B cell (primary cell): ENCODE measurements around the gene PSMB8. TPM values are rescaled to one million over a fixed set of nuclear protein-coding genes. Genes with fewer than 3 reads are reported as not detected.

Experiments used
- ATAC-seq: fragments of 200-7000 bp; cut with Tn5 transposase; one replicate; pipeline ENCODE4 v1.10.0; 2021; ENCODE audit warnings: low read depth, mild to moderate bottlenecking, moderate number of reproducible peaks, moderate library complexity
- CTCF ChIA-PET: fragments of 350-600 bp; sonication (Branson Sonifier 250); formaldehyde crosslinking; loops from one replicate; lab custom pipeline; 2021; ENCODE audit warnings: antibody characterized with exemption, inconsistent platforms; lab: Charles Lee
- POLR2A ChIA-PET: fragments of 350-600 bp; sonication (Branson Sonifier 250); formaldehyde crosslinking; loops from one replicate; lab custom pipeline; 2021; ENCODE audit warnings: antibody characterized with exemption; lab: Charles Lee
- DNase-seq: peaks from one replicate; pipeline ENCODE4 v3.0.0; 2013
- H2AFZ ChIP-seq: 2 replicates; pipeline ENCODE4 v1.6.1; 2012; ENCODE audit warnings: mild to moderate bottlenecking, low read depth, low read length; ENCODE audit not compliant: insufficient read depth, poor library complexity, severe bottlenecking
- H3K27ac ChIP-seq, 2 donors: 1 replicate in 1 of 2; 2 replicates in 1 of 2; pipeline ENCODE4 v1.5.1; 2012 to 2013; ENCODE audit warnings: low read length in 2 of 2, mild to moderate bottlenecking in 2 of 2, moderate library complexity in 1 of 2
- H3K27me3 ChIP-seq, 4 experiments: fragments of 200-600 bp in 1 of 4; sonication (generic) in 1 of 4; replicated peaks in 1 of 4; 1 replicate in 2 of 4; 2 replicates in 2 of 4; pipeline versions ENCODE4 v1.6.1 to v1.7.0; 2013 to 2016; ENCODE audit warnings: low read length in 3 of 4, mild to moderate bottlenecking in 2 of 4, mixed read lengths in 1 of 4, moderate library complexity in 1 of 4; ENCODE audit not compliant: insufficient read depth in 4 of 4, control insufficient read depth in 3 of 4; ENCODE audit errors: control extremely low read depth in 1 of 4
- H3K36me3 ChIP-seq, 2 experiments: replicated peaks in 1 of 2; 1 replicate in 1 of 2; 2 replicates in 1 of 2; pipeline versions ENCODE4 v1.6.1 to v1.7.1; 2013; ENCODE audit warnings: low read length in 1 of 2; ENCODE audit not compliant: insufficient read depth in 2 of 2, control insufficient read depth in 1 of 2; ENCODE audit errors: control extremely low read depth in 1 of 2, extremely low read depth in 1 of 2
- H3K4me1 ChIP-seq, 2 donors: fragments of 200-600 bp in 1 of 2; sonication (generic) in 1 of 2; 1 replicate in 1 of 2; 2 replicates in 1 of 2; pipeline versions ENCODE4 v1.5.1 to v1.6.1; 2013 to 2017; ENCODE audit warnings: low read length in 2 of 2; ENCODE audit not compliant: control insufficient read depth in 2 of 2, insufficient read depth in 2 of 2
- H3K4me2 ChIP-seq: replicated peaks from 2 replicates; pipeline ENCODE3; 2012; ENCODE audit warnings: mild to moderate bottlenecking, low read depth, low read length; ENCODE audit not compliant: poor library complexity, severe bottlenecking
- H3K4me3 ChIP-seq, 5 experiments: fragments of 200-600 bp in 1 of 5; sonication (generic) in 1 of 5; 1 replicate in 3 of 5; 2 replicates in 2 of 5; pipeline versions ENCODE4 v1.5.1 to v1.7.0; 2011 to 2016; ENCODE audit warnings: low read length in 4 of 5, mild to moderate bottlenecking in 4 of 5, low read depth in 2 of 5, control low read depth in 1 of 5, moderate library complexity in 1 of 5; ENCODE audit not compliant: insufficient read depth in 1 of 5; ENCODE audit errors: control extremely low read depth in 1 of 5, extremely low read depth in 1 of 5
- H3K79me2 ChIP-seq: fragments of 200-600 bp; sonication (generic); one replicate; pipeline ENCODE4 v1.6.0; 2016; ENCODE audit warnings: low read length; ENCODE audit not compliant: control insufficient read depth, insufficient read depth
- H3K9ac ChIP-seq: fragments of 200-600 bp; sonication (generic); 2 replicates; pipeline ENCODE4 v1.6.1; 2017; ENCODE audit warnings: mild to moderate bottlenecking, low read length, moderate library complexity
- H3K9me3 ChIP-seq, 3 donors: one replicate each; pipeline versions ENCODE4 v1.6.1 to v1.7.1; 2013; ENCODE audit warnings: low read length in 2 of 3; ENCODE audit not compliant: control insufficient read depth in 2 of 3, insufficient read depth in 1 of 3; ENCODE audit errors: control extremely low read depth in 1 of 3
- H4K20me1 ChIP-seq: 2 replicates; pipeline ENCODE4 v1.6.0; 2012; ENCODE audit warnings: mild to moderate bottlenecking, low read length; ENCODE audit not compliant: insufficient read depth, control insufficient read depth, poor library complexity, severe bottlenecking
- H3K27ac Mint-ChIP-seq: one replicate; pipeline ENCODE4 v1.8.0; 2021; ENCODE audit warnings: mixed read lengths
- H3K27me3 Mint-ChIP-seq: one replicate; pipeline ENCODE4 v1.8.0; 2021; ENCODE audit warnings: mixed read lengths
- H3K4me1 Mint-ChIP-seq: one replicate; pipeline ENCODE4 v1.8.0; 2021; ENCODE audit warnings: mixed read lengths
- H3K4me3 Mint-ChIP-seq: one replicate; pipeline ENCODE4 v1.8.0; 2021; ENCODE audit warnings: mixed read lengths
- H3K9me3 Mint-ChIP-seq: one replicate; pipeline ENCODE4 v1.8.0; 2022; ENCODE audit warnings: mixed read lengths; ENCODE audit not compliant: insufficient read depth
- EZH2 ChIP-seq: IDR thresholded peaks from 2 replicates; pipeline ENCODE4 v1.6.1; 2012; ENCODE audit warnings: borderline replicate concordance, low read depth, mild to moderate bottlenecking, moderate library complexity, low read length; ENCODE audit not compliant: insufficient read depth, poor library complexity, severe bottlenecking
- WGBS: methylation state at CpG from one replicate; pipeline ENCODE4 v1.1.5; 2013; ENCODE audit warnings: missing lambda C conversion rate; ENCODE audit not compliant: insufficient coverage; 5-methylcytosine and 5-hydroxymethylcytosine counted together
- intact Hi-C: fragments of 100-400 bp; cut with micrococcal nuclease; formaldehyde crosslinking; loops from one replicate; pipeline ENCODE4 v1.10.0; 2022
- polyA plus RNA-seq: library from polyadenylated mRNA; depleted of rRNA; stranded (reverse); fragments of >200 nt; gene quantifications from 2 replicates; pipeline ENCODE4 v1.2.3, GENCODE V29; 2012
- total RNA-seq, 2 donors: library from RNA; stranded (reverse); fragments of 120-200 nt in 1 of 2; gene quantifications; 1 replicate in 1 of 2; 2 replicates in 1 of 2; pipeline versions ENCODE4 v1.2.3 to v1.2.4, GENCODE V29; 2013 to 2022
- TF ChIP-seq, protein P1 (sequence below): fragments of 200-600 bp; IDR thresholded peaks from one replicate; pipeline ENCODE4 v1.8.0; 2022; ENCODE audit warnings: antibody characterized with exemption, mild to moderate bottlenecking

PSMB8 gene
- total and polyA plus RNA-seq, 2 donors (not counting 1 experiment from before 2014, with no cell fraction given): 129 to 256 TPM

DNA sequence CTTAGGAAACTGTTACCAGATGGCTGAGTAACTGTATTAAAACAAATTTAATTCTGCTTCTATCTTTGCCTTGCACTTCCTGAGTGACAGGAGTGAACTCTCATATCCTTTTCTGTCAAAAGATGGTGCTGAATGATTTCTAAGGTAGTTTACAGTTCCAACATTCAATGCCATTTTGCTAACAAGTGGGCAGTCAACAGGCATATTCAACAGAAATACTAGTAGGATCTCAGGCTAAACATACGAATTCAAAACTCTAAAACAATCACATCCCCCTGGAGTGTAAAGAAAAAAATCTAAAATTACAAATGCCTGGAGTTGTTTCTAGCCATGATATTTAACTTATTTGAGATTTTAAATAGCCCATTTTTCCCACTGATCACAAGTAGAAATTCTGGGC, 16.8 kb upstream of the PSMB8 start:
- Histone ChIP-seq H4K20me1 (no peaks in the 10 kb centered on the region), H3K4me3 (no peak overlapping the region), H3K9me3 (no peaks in the 10 kb centered on the region), H3K27me3 (no peaks in the 10 kb centered on the region), H3K79me2 (peaks cover 46% of the 10 kb centered on the region), H3K36me3 (peaks cover 24 to 63% of the 10 kb centered on the region in 2 experiments), H3K4me1 (peaks cover 21 to 32% of the 10 kb centered on the region in 2 donors), H3K9ac (no peak overlapping the region), H3K4me2 (no peak overlapping the region), H3K27ac (peak overlapping the region in 1 of 2 donors; percentile 17), H2AFZ (no peak overlapping the region)
- Mint-ChIP-seq H3K9me3 (no peaks in the 10 kb centered on the region), H3K27me3 (no peaks in the 10 kb centered on the region), H3K4me3 (no peak overlapping the region), H3K27ac (peak overlapping the region; percentile 39), H3K4me1 (peaks cover 54% of the 10 kb centered on the region)
- TF ChIP-seq EZH2: no peak
- TF ChIP-seq, protein P1, sequence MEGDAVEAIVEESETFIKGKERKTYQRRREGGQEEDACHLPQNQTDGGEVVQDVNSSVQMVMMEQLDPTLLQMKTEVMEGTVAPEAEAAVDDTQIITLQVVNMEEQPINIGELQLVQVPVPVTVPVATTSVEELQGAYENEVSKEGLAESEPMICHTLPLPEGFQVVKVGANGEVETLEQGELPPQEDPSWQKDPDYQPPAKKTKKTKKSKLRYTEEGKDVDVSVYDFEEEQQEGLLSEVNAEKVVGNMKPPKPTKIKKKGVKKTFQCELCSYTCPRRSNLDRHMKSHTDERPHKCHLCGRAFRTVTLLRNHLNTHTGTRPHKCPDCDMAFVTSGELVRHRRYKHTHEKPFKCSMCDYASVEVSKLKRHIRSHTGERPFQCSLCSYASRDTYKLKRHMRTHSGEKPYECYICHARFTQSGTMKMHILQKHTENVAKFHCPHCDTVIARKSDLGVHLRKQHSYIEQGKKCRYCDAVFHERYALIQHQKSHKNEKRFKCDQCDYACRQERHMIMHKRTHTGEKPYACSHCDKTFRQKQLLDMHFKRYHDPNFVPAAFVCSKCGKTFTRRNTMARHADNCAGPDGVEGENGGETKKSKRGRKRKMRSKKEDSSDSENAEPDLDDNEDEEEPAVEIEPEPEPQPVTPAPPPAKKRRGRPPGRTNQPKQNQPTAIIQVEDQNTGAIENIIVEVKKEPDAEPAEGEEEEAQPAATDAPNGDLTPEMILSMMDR: no peak
- ATAC-seq (no peak), DNase-seq (no peak)
- ChIA-PET POLR2A (interaction anchor here (1.5 kb wide), 1 partner anchor 22 kb away, joined by 3 read pairs; the partner anchor contains the start of gene TAP2), CTCF (interaction anchor here (0.8 to 8.1 kb wide), 5 partner anchors 7 to 22 kb away, joined by 3 to 359 read pairs (median 4); partner anchors contain the start of genes PSMB8 and TAP2)
- intact Hi-C loops: no loop called here
- no CpG with 5 or more reads among the region's 1 CpG for WGBS

DNA sequence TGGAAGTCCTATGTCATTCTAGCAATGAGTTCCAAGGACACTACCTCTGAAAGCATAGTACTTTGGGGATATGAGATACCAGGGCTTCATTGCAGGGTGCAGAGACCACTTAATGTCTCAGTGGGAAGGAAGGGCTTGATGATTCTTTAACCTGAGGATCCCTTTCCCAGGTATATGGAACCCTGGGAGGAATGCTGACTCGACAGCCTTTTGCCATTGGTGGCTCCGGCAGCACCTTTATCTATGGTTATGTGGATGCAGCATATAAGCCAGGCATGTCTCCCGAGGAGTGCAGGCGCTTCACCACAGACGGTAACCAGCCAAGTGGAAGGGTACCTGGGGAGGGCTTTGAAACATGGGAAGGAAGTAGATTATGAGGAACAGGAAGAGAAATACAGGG, 14.3 kb upstream of the PSMB8 start:
- no peaks in the 10 kb centered on the region for H3K27me3 ChIP-seq
- ChIA-PET CTCF (interaction anchor here (1.0 to 8.1 kb wide), 7 partner anchors 10 to 126 kb away, joined by 3 to 359 read pairs (median 6); partner anchors contain the start of genes PSMB8 and TAP2), POLR2A (interaction anchor here (0.6 to 6.4 kb wide), 3 partner anchors 10 to 1182 kb away, joined by 3 to 282 read pairs (median 4); partner anchors contain the start of genes PSMB8 and TAP2)
- no peak for DNase-seq
- intact Hi-C loops: no loop called here
- peak overlapping the region; percentile 72 for H3K27ac Mint-ChIP-seq
- peaks cover 22 to 63% of the 10 kb centered on the region in 2 experiments for H3K36me3 ChIP-seq
- peaks cover 71% of the 10 kb centered on the region for H3K79me2 ChIP-seq
- no peak for ATAC-seq
- H3K9me3 Mint-ChIP-seq: no peaks in the 10 kb centered on the region
- no peaks in the 10 kb centered on the region for H3K9me3 ChIP-seq
- no peak overlapping the region for H3K9ac ChIP-seq
- H3K27ac ChIP-seq: peak overlapping the region; percentile 15 to 67
- no peaks in the 10 kb centered on the region for H3K27me3 Mint-ChIP-seq
- peaks cover 59% of the 10 kb centered on the region for H3K4me1 Mint-ChIP-seq
- WGBS: 64% methylated on average over 5 of the region's 5 CpGs
- H3K4me2 ChIP-seq: peak overlapping the region; percentile 55
- no peaks in the 10 kb centered on the region for H4K20me1 ChIP-seq
- peak overlapping the region; percentile 26 for H3K4me3 Mint-ChIP-seq
- no peak for TF ChIP-seq EZH2
- TF ChIP-seq, protein P1: no peak
- H3K4me3 ChIP-seq: no peak overlapping the region
- no peak overlapping the region for H2AFZ ChIP-seq
- peaks cover 29 to 38% of the 10 kb centered on the region in 2 donors for H3K4me1 ChIP-seq
